HG03039 (cell line): Measurements from ENCODE around the gene FLACC1.

Source experiments
- ATAC-seq: cut with Tn5 transposase; IDR thresholded peaks from one replicate; pipeline ENCODE4 v1.9.1; 2021; ENCODE audit warnings: mild to moderate bottlenecking, moderate library complexity; ENCODE audit not compliant: unreplicated experiment

Gene FLACC1

DNA sequence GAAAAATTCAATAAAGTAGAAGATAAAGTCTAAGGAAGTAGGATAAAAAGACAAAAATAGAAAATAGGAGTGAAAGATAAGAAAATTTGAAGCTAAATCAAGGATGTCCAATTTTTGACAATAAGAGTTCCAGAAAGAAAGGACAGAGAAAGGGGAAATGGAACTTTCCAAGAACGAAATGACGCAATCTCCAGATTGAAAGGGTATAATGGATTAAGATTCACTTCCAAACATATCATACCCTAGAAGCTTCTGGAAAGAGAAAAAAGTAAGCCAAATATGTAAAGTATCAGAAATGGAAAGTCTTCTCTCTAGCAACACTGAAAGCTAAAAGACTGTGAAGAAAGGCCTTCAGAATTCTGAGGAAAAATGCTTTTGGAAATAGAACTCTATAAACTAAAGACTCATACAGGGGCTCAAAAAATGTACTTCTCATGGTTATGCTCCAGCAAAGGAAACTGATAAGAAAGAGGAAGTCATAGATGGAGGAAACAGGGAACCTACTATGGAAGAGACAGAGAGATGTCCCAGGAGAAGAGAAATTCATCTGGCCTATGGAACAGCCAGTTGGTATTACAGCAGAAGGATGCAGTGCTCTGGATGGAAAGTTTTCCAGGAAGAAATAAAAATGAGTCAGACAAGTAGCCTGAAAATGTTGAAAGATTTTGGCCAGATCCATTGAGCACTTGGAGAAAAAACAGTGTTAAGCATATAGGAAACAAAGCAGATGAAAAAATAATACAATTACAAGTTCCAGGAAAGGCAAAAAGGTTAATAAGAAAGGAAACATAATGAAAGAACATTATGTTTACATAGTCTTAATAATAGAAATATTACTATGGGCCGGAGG, 76.7 kb downstream of the FLACC1 start:
- ATAC-seq, result no peak

DNA sequence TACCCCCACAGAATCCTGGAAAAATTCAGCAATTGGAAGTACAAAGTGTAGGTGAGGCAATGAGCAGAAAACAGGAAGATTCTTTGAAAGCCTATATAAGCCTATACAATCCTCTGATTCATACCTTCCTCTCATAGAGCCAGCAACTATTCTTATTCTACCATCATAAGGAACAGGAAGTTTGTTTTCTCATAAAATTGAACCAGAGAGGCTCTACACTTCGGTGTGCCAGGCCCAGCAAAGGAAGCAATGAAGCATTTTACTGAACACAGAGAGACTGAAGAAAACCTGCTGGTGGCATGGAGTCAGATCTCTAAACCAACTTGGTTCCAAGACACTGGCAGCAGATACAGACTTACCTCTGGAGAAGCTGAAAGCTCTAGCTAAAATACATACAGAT, 78.1 kb downstream of the FLACC1 start:
- ATAC-seq, result no peak

DNA sequence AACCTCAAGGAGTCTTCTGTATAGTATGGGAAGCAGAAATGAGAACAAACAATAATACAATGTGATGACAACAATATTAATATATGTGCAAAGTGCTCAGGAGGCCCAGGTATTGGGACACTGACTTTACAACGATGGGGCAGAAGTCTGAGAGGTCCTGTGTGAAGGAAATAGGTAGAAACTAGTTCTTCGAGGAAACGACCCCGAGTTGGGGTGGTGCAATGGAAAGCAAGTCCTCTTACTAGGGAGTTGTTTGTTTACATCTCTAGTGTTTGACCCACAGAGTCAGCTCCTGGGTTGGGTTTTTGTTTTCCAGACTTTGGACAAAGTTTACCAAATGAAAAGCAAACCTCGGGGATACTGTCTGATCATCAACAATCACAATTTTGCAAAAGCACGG, 80.6 kb downstream of the FLACC1 start:
- no peak for ATAC-seq

DNA sequence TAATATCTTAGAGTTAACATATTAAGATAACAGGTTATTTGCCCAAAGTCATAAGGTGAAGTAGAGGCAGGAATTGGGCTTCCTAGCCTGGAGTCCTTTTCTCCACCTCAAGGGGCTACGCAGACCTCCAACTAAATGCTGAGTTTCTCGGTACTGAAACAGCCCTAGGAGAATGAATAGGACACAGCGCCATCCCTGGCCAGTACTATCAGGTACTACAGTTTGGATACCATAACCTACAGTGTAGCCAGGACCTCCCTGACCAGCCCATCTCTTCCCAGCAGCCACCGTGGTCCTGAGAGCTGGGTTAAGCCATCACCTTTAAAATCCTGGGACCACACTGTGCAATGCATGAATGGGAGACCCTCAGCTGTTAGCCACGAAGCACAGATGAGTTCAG, 81.2 kb downstream of the FLACC1 start:
- ATAC-seq, result no peak

DNA sequence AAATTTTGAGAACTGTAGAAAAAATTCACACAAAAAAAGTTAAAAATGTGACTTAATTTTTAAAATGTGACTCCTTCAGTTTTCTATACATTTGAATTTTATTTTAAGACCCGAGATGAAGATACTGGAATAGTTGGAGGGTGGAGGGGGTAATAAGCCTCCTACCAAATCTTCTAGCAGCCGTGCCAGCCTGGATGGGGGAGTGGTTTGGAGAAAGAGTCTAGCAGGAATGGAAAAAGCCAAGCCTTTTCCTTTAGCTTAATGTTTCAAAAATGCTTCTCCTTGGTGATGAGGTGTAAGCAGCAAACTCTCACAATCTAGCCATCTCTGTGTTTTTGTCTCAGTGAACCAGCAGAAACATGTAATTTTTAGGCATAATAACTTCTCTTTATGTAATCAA, 82.1 kb downstream of the FLACC1 start:
- no peak for ATAC-seq

DNA sequence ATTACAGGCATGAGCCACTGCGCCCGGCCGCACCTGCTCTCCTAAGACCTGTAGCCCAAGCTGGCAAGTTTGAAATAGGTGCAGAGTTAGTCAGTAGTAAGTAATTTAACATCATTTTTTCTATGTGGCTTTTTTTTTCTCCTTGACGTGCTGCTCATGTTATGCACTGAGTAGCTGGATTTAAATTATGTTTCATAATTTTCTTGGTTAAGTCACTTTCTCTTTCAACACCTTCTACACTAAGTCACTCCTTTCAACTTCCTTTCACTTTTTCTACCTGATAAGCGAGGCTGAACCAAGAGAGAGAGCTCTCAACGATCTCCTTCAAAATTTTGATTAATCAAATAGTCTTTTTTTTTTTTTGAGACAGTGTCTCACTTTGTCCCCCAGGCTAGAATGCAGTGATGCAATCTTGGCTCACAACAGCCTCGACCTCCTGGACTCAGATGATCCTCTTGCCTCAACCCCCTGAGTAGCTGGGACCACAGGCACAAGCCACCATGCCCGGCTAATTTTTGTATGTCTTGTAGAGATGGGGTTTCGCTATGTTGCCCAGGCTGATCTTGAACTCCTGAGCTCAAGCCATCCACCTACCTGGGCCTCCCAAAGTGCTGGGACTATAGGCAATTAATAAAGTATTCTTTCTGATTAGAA, 83.7 kb downstream of the FLACC1 start:
- no peak for ATAC-seq

DNA sequence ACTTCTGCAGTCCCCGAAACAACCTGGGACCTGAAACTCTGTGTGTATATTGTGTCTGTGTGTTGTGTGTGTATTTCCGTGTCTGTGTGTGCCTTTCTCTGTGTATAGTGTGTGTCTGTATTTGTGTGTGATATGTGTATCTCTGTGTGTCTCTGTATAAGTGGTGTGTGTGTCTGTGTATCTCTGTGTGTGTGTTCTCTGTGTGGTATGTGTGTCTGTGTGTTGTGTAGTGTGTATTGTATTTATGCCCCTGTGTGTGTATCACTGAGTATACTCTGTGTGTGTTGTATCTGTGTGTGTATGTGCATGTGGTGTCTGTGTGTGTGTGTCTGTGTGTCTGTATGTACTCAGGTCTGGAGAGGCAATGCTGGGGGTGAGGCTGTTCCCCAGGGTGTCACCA, 85.2 kb downstream of the FLACC1 start:
- ATAC-seq, result no peak

DNA sequence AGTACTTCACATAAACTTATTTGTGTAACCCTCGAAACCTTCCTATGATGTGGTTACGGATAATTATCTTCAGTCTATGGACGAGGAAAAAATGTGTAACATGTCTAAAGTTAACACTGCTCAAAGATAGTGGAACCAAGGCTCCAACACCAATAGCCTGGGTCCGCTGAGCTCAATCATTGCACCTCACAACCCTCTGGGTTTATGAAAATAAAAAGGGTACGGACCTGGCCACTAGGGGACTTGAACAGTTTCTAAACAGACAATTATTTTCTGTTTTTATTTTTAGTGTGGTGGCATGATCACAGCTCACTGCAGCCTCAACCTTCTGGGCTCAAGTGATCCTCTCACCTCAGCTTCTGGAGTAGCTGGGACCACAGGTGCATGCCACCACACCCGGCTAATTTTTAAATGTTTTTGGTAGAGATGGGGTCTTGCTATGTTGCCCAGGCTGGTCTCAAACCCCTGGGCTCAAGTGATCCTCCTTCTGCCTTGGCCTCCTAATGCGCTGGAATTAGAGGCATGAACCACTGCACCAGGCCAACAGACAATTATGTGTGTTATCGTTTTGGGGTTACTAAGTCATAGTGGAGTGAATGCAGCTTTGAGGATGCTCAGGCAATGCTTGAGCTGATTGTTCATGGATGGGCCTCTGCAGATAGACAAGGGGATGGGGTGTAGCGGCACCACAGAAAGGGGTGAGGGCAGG, 86.7 kb downstream of the FLACC1 start:
- no peak for ATAC-seq

DNA sequence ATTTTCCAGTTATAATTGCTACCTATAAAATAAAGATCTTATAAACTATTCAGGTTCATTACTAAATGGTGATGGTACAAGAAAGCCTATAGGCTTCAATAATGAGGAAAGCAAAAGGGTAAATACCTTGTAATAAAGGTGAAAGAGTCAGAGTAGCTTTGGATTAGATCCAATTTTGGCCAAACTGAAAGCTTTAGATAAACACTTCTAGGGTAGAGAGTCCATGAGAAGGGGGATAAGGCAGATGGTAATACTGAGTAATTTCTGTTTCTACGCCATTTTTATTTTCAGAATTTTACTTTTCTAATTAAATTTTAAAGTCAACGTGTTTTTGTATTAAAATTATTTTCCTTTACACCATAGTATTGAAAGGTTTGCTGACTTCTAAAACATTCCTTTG, 87.4 kb downstream of the FLACC1 start:
- ATAC-seq, result no peak

DNA sequence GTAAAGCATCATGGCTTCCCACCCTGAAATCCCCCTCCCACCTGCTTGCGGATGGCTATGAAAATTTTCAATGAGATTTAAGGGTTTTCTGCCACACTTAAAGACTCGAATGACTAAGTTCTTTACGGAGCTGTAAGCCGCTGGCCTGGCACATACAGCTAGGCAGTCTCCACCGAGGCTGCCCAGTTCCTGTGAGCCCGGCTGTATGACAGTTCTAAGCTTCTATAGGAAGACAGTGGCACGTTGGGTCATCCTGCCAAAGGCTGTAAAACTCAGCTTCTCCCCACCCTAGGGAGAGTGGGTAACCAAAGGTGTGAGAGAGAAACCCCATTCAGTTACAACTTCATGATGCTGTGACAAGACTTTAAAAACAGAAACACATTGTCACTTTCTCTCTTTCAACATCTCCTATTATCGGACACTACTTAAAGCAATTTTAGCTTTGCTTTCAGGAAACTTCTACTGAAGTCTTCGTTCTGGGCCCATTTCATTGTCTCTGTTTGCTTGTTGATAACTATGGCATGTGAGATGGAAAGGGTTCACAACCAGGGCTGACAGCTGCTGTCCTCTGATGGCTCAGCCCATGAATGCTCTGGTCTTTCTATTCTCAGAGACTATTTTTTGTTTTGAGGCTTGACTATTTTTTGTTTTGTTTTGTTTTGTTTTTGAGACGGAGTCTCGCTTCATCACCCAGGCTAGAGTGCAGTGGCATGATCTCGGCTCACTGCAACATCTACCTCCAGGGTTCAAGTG, 89.7 kb downstream of the FLACC1 start:
- no peak for ATAC-seq

DNA sequence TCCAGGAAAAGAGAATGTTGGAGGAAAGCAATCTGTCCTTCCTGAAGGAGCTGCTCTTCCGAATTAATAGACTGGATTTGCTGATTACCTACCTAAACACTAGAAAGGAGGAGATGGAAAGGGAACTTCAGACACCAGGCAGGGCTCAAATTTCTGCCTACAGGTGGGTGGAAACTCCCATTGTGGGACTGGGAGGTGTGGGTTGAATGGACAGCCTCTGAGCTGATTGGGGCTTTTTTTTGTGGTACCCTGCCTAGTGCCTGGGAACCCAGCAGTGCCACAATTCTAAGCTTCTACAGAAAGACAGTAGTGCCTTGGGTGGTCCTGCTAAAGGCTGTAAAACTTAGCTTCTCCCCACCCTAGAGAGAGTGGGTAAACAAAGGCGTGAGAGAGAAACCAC, 90.5 kb downstream of the FLACC1 start:
- no peak for ATAC-seq

DNA sequence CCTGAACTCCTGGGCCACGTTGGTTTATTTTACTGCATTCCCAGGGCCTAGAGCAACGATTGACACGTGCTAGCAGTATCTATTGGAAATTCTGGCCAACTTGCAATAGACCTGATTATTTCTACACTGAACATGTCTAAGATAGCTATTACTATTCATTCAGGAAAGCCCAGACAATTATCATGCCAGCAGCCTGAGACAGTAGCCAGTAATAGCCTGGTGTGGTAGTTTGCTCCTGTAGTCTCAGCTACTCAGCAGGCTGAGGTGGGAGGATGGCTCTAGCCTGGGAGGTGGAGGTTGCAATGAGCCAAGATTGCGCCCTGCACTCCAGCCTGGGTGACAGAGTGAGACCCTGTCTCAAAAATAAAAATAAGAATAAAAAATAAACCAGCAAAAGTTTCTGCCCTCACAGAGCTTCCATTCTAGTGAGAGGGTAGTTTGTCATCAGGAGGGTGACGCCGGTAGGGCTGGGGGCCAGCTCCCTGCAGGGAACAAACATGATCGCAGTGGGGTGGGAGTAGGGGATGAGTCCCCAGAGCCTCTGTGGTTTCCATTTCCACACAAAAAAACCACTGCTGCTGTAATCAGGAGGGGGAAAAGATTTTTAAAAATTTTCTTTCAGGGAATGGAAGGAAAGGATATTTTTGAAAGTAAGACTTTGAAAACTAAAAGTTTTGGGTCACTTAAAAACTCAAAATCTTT, 92.5 kb downstream of the FLACC1 start:
- ATAC-seq, result no peak

DNA sequence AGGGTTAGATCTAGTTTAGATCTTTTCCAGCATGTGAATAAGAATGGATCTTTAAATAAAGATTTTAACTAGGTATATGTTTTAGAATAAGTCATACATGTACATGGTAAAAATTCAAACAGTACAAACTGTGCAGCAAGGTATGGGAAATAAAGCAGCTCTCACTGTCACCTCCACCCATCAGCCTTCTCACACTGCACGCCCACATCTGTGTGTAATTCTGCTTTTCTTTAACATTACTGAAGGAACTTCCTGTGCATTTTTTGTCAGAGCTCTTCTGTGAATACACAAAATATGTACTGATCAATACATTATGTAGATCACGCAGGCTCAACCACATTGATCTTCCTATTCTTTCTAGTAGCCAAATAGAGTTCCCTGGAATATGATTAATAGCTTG, 93.4 kb downstream of the FLACC1 start:
- ATAC-seq, result no peak

DNA sequence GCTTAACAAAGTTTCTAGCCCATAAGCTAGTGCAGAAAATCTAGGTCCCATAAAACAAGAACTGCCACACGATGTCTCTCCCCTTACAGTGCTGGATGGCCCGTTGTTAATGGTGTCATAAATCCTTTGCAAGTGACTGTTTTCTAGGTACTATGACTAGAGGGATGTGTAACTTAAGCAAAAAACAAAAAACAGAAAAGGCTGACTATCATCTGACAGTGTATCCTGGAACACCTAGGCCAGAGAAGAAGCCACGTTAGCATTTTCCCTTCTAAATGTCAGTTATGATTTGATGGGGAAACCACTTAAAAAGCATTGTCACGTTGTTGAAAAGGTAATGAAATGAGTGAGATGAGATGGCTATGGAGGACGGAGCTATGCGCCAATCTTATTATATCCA, 94.4 kb downstream of the FLACC1 start:
- ATAC-seq, result no peak

DNA sequence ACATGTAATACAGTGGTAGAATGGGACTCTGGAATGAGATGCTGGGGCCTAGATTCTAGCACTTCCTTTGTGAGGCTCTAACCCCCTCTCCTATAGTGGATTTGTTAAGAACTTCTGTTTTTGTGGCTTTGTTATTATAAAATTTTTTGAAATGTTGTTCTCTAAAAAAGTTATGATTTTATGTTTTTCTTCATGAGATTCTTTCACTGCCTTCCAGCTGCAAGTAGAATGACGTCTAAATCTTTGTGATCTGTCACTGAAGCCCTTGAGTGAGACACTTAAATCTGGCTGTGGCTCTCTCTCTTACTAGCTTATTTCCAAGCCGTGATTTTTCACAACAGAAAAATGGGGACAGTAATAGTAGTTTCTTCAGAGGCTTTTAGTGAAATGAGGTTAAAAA, 95.2 kb downstream of the FLACC1 start:
- ATAC-seq, result no peak

DNA sequence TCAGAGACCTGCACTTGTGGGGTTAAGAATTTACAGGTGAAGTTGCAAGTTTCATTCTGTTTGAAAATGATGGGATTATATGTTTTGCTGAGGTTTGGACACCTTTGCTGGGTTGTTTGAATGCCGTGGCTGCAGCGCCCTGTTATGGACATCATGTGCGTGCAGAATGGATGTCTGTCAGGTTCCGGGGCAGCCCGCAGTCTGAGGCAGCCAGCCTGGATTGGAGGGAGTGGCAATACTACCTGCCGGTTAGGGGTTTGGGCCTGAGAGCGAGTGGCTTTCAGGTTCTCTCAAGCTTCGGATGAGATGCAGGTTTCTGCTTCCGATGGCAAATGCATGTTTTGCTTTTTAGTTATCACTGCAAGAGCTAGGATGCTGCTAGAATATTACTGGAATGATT, 95.7 kb downstream of the FLACC1 start:
- ATAC-seq, result no peak

DNA sequence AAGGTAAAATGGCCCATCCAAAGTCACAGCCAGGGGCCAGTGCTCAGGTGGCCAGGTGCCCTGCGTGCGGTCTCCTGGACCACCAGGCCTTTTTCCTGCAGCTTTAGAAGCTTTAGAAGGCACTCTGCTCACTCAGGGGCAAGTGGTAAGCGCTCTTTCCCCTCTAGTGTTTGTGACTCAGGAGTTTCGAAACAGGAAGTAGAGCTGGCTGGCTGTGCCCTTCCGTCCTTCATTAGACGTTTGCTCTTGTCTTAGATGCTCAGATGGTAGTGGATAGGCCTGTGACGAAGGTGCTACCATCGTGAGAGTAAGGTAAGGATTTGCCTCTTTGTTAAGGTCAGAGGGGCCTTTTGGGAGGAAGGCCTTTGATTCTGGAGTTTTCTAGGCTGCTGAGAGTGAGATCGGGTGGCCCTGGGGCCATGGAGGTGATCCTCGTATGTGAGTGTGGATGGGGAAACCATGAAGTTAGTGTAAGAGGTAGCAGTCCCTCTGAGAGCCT, 96.8 kb downstream of the FLACC1 start, which contains the start of gene CASP8:
TSS of gene CASP8 (plus strand) at position 235 of the 499 bp plus-strand sequence. CDS start 5,951 bp downstream, outside the sequence.
- ATAC-seq, result no peak

DNA sequence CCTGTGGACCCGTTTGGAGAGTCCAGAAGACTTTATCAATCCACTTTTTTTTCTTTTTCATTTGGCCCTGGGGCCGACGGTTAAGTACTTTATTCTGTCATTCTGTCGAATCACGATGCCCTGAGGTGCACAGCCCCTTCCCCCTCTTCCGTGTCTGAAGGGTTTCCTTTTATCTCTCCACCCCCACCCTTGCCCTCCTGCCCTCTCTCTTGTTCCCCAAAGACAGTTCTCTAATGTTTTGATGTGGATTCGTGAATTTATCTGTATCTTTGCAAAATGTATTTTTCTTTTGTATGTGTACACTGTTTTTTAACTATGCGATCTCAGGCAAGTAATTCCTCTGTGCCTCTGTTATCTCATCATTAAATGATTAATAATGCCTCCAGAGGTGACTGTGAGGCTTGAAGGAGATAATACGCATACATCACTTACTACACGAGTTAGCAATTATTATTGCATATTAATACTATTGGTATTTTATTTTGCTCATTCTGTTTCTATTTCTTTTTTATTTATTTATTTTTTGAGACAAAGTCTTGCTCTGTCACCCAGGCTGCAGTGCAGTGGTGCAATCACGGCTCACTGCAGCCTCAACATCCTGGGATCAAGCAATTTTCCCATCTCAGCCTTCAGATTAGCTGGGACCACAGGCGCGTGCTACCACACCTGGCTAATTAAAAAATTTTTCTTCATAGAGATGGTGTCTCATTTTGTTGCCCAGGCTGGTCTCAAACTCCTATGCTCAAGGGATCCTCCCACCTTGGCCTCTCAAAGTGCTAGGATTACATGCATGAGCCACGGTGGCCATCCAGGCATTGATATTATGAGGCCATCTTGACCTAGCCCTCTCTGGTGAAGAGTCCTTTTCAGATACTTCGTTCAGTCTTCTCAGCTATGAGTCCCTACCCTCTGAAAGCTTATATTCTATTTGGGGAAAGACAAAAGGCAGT, 98.2 kb downstream of the FLACC1 start:
- ATAC-seq, result no peak
